ENCODE results near the gene SIPA1. TPM values are rescaled to one million over a fixed set of nuclear protein-coding genes. Genes with fewer than 3 reads are reported as not detected.

Gene SIPA1
- total and polyA plus RNA-seq, 2 of the 13 experiments (the other 11 are each of a cell fraction or from before 2014, with no cell fraction given), result 5.8 to 7.7 TPM

DNA sequence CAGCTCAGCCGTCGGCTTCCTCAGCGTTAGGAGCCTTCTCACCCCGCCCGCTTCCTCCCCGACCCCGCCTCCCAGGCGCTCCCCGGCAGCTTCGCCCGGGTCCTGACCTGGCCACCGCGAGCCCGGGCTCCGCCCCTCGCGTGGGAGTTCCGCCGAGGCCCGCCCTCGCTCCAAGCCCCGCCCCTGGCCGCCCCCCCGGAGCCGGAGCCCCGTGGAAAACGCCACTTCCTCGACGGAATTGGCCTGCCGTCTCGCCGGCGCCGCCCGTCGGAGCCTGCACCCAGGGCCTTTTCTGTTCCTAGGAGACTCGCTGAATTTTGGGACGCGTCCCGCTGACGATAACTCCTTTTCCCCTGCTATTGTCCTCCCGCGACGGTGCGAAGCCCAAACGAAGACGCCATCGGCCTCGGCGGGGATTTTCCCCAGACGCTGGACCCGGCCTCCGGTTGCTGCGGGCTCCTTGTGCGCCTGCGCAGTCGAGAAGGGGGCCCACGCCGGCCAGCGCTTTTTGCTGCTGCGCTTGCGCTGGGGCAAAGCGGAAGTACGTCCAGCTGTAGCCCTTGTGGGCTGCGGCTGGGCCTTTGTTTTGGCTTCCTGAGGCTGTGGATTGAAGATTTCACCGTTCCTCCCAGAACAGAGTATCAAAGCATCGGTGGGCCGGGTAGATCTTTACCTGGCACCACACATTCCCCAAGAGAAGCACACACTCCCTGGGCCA is 14.8 kb downstream of the SIPA1 start (continued):
- TF ChIP-seq, protein P1, sequence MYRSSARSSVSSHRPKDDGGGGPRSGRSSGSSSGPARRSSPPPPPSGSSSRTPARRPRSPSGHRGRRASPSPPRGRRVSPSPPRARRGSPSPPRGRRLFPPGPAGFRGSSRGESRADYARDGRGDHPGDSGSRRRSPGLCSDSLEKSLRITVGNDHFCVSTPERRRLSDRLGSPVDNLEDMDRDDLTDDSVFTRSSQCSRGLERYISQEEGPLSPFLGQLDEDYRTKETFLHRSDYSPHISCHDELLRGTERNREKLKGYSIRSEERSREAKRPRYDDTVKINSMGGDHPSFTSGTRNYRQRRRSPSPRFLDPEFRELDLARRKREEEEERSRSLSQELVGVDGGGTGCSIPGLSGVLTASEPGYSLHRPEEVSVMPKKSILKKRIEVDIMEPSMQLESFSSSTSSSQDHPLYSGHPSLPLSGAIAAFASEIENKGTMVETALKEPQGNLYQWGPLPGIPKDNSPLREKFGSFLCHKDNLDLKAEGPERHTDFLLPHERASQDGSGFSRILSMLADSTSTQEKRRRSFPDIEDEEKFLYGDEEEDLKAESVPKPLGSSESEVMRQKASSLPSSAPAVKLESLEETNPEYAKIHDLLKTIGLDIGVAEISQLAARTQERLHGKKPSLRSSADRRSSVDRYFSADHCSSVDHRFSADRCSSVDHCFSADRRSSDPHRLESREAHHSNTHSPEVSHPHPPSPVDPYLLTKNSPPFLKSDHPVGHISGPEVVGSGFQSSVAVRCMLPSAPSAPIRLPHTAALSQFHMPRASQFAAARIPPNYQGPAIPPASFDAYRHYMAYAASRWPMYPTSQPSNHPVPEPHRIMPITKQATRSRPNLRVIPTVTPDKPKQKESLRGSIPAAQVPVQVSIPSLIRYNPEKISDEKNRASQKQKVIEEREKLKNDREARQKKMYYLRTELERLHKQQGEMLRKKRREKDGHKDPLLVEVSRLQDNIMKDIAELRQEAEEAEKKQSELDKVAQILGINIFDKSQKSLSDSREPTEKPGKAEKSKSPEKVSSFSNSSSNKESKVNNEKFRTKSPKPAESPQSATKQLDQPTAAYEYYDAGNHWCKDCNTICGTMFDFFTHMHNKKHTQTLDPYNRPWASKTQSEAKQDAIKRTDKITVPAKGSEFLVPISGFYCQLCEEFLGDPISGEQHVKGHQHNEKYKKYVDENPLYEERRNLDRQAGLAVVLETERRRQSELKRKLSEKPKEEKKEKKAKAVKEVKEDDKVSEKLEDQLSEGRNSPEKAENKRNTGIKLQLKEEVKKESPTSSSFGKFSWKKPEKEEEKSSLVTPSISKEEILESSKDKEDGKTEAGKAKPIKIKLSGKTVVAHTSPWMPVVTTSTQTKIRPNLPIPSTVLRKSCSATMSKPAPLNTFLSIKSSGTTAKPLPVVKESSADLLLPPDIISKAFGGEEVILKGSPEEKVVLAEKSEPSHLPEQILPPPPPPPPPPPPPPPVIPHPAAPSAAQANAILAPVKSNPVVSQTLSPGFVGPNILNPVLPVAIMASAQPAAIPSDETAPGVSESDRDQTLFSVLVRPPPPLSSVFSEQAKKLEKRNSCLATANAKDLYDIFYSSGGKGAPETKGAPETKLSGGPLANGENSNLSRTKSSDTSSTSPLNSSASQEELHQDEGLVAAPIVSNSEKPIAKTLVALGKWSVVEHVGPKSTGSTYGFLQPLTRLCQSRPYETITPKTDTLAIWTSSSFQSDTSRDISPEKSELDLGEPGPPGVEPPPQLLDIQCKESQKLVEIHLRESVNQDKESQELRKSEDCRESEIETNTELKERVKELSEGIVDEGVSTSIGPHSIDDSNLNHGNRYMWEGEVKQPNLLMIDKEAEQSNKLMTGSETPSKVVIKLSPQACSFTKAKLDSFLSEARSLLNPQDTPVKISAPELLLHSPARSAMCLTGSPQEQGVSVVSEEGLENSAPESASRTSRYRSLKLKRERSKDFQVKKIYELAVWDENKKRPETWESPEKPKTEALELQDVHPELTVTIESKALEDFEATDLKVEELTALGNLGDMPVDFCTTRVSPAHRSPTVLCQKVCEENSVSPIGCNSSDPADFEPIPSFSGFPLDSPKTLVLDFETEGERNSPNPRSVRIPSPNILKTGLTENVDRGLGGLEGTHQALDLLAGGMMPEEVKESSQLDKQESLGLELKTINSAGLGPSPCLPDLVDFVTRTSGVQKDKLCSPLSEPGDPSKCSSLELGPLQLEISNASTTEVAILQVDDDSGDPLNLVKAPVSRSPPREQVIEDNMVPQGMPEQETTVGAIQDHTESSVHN (CRISPR knock-in tag; IDR thresholded peaks at IDR 0.05), result no peak
- no peak for TF ChIP-seq ZNF720 (CRISPR knock-in tag; IDR thresholded peaks at IDR 0.05)
- no peak; the same call in 1 of the 2 replicates for TF ChIP-seq WIZ (CRISPR knock-in tag; IDR thresholded peaks at IDR 0.05)
- 0 out of 2 replicates have a peak, but pooled peaks have one; percentile 24 for TF ChIP-seq FOXC1 (CRISPR knock-in tag; IDR thresholded peaks at IDR 0.05; ENCODE audit: borderline replicate concordance)
- TF ChIP-seq SSRP1 (CRISPR knock-in tag; IDR thresholded peaks at IDR 0.05), result 0 out of 2 replicates have a peak, but pooled peaks have one; percentile 55
- TF ChIP-seq ZNF614 (CRISPR knock-in tag; IDR thresholded peaks at IDR 0.05; ENCODE audit: borderline replicate concordance), result no peak
- peak; percentile 51 for TF ChIP-seq MED1 (CRISPR knock-in tag; IDR thresholded peaks at IDR 0.05)
- no peak for TF ChIP-seq ZNF124 (CRISPR knock-in tag; IDR thresholded peaks at IDR 0.05)
- TF ChIP-seq RBAK (CRISPR knock-in tag; IDR thresholded peaks at IDR 0.05), result no peak
- no peak for TF ChIP-seq ZNF629 (CRISPR knock-in tag; conservative IDR thresholded peaks at IDR 0.05)
- TF ChIP-seq, protein P2, sequence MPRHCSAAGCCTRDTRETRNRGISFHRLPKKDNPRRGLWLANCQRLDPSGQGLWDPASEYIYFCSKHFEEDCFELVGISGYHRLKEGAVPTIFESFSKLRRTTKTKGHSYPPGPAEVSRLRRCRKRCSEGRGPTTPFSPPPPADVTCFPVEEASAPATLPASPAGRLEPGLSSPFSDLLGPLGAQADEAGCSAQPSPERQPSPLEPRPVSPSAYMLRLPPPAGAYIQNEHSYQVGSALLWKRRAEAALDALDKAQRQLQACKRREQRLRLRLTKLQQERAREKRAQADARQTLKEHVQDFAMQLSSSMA (CRISPR knock-in tag; IDR thresholded peaks at IDR 0.05), result peak; percentile 54; the same call in 1 of the 2 replicates
- peak; percentile 49 for TF ChIP-seq TARDBP (CRISPR knock-in tag; IDR thresholded peaks at IDR 0.05)
- TF ChIP-seq KAT8 (CRISPR knock-in tag; IDR thresholded peaks at IDR 0.05), result peak; percentile 81
- TF ChIP-seq, protein P3, sequence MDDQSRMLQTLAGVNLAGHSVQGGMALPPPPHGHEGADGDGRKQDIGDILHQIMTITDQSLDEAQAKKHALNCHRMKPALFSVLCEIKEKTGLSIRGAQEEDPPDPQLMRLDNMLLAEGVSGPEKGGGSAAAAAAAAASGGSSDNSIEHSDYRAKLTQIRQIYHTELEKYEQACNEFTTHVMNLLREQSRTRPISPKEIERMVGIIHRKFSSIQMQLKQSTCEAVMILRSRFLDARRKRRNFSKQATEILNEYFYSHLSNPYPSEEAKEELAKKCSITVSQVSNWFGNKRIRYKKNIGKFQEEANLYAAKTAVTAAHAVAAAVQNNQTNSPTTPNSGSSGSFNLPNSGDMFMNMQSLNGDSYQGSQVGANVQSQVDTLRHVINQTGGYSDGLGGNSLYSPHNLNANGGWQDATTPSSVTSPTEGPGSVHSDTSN (CRISPR knock-in tag; IDR thresholded peaks at IDR 0.05; ENCODE audit: borderline replicate concordance), result 0 out of 2 replicates have a peak, but pooled peaks have one; percentile 53
- peak; percentile 80 for TF ChIP-seq ARNT2 (CRISPR knock-in tag; IDR thresholded peaks at IDR 0.05; ENCODE audit: low read depth)
- TF ChIP-seq ZNF317 (CRISPR knock-in tag; IDR thresholded peaks at IDR 0.05), result 0 out of 2 replicates have a peak, but pooled peaks have one; percentile 49
